H1 (cell line): Measurements from ENCODE around the gene LBH. TPM values are rescaled to one million over a fixed set of nuclear protein-coding genes. Genes with fewer than 3 reads are reported as not detected.

ENCODE experiments used
- CTCF ChIA-PET: fragments of 300-600 bp; sonication (Branson Sonifier 250); formaldehyde crosslinking; loops from one replicate; lab custom pipeline; 2021; ENCODE audit not compliant: partially characterized antibody; lab: Charles Lee
- POLR2A ChIA-PET: fragments of 300-600 bp; sonication (Branson Sonifier 250); formaldehyde crosslinking; loops from one replicate; lab custom pipeline; 2021; ENCODE audit warnings: inconsistent platforms; ENCODE audit not compliant: partially characterized antibody; lab: Charles Lee
- DNase-seq, 2 experiments: peaks; one replicate each; pipeline versions ENCODE4 v3.0.0 to v3.0.0-alpha.2; 2010 to 2022; ENCODE audit warnings: low spot score in 2 of 2, low read depth in 1 of 2, mixed read lengths in 1 of 2
- FAIRE-seq: peaks from 2 replicates; lab custom pipeline; 2011; peaks lifted over from hg19 to GRCh38; lab: Jason Lieb, UNC
- H2AFZ ChIP-seq: 2 replicates; pipeline ENCODE4 v1.8.1; 2012; ENCODE audit warnings: low read length, inconsistent platforms
- H2AK5ac ChIP-seq: 2 replicates; pipeline ENCODE4 v1.6.1; 2013; ENCODE audit warnings: low read depth, low read length
- H2BK120ac ChIP-seq: replicated peaks from 2 replicates; pipeline ENCODE3; 2013; ENCODE audit warnings: low read depth, low read length, inconsistent platforms
- H2BK12ac ChIP-seq: 2 replicates; pipeline ENCODE4 v1.6.1; 2013; ENCODE audit warnings: low read depth, low read length
- H2BK15ac ChIP-seq: 2 replicates; pipeline ENCODE4 v1.6.1; 2013; ENCODE audit warnings: low read length
- H2BK20ac ChIP-seq: 2 replicates; pipeline ENCODE4 v1.6.1; 2013; ENCODE audit warnings: low read length
- H2BK5ac ChIP-seq: 2 replicates; pipeline ENCODE4 v1.6.1; 2013; ENCODE audit warnings: low read depth, low read length
- H3K14ac ChIP-seq: 2 replicates; pipeline ENCODE4 v1.6.1; 2013; ENCODE audit warnings: inconsistent platforms; ENCODE audit not compliant: insufficient read length
- H3K18ac ChIP-seq: 2 replicates; pipeline ENCODE4 v1.6.1; 2013; ENCODE audit warnings: low read length; ENCODE audit errors: extremely low read depth
- H3K23ac ChIP-seq: 2 replicates; pipeline ENCODE4 v1.6.1; 2013; ENCODE audit warnings: inconsistent platforms; ENCODE audit not compliant: insufficient read length
- H3K23me2 ChIP-seq: 2 replicates; pipeline ENCODE4 v1.6.1; 2013; ENCODE audit warnings: low read depth, low read length
- H3K27ac ChIP-seq: 2 replicates; pipeline ENCODE4 v1.6.1; 2011; ENCODE audit warnings: low read depth, low read length, inconsistent platforms
- H3K27me3 ChIP-seq, 4 experiments: replicated peaks in 1 of 4; 1 replicate in 1 of 4; 2 replicates in 3 of 4; pipeline versions ENCODE4 v1.6.1 to v1.8.1; 2011 to 2013; ENCODE audit warnings: low read length in 3 of 4, mild to moderate bottlenecking in 3 of 4, inconsistent platforms in 2 of 4, mixed read lengths in 2 of 4, moderate library complexity in 1 of 4; ENCODE audit not compliant: control insufficient read depth in 3 of 4, insufficient read depth in 3 of 4; ENCODE audit errors: extremely low read depth in 1 of 4
- H3K36me3 ChIP-seq, 4 experiments: 2 replicates each; pipeline versions ENCODE4 v1.6.1 to v1.8.1; 2011 to 2013; ENCODE audit warnings: mild to moderate bottlenecking in 4 of 4, low read length in 3 of 4, moderate library complexity in 2 of 4, control low read depth in 1 of 4, inconsistent platforms in 1 of 4; ENCODE audit not compliant: insufficient read depth in 4 of 4, control insufficient read depth in 2 of 4
- H3K4ac ChIP-seq: replicated peaks from 2 replicates; pipeline ENCODE3; 2013; ENCODE audit warnings: low read length, low read depth, mixed read lengths, inconsistent platforms; ENCODE audit not compliant: insufficient read length
- H3K4me1 ChIP-seq, 4 experiments: replicated peaks in 1 of 4; 1 replicate in 1 of 4; 2 replicates in 3 of 4; pipeline versions ENCODE4 v1.6.1 to v1.8.1; 2011 to 2013; ENCODE audit warnings: low read length in 3 of 4, inconsistent platforms in 2 of 4, mixed read lengths in 1 of 4; ENCODE audit not compliant: insufficient read depth in 4 of 4, control insufficient read depth in 3 of 4
- H3K4me2 ChIP-seq, 2 experiments: 2 replicates each; pipeline versions ENCODE4 v1.6.1 to v1.8.1; 2011 to 2013; ENCODE audit warnings: low read depth in 2 of 2, low read length in 2 of 2, control low read depth in 1 of 2, inconsistent platforms in 1 of 2, mild to moderate bottlenecking in 1 of 2; ENCODE audit not compliant: insufficient read depth in 1 of 2
- H3K4me3 ChIP-seq, 4 experiments: fragments of 200-600, 300-600 bp in 1 of 4; sonication (generic), shearing (Covaris generic), sonication (Bioruptor Twin) in 1 of 4; 2 replicates each; pipeline versions ENCODE4 v1.5.1 to v1.8.1; 2011 to 2016; ENCODE audit warnings: low read length in 4 of 4, low read depth in 3 of 4, control low read depth in 2 of 4, inconsistent platforms in 2 of 4, mild to moderate bottlenecking in 2 of 4, mixed read lengths in 1 of 4, moderate library complexity in 1 of 4; ENCODE audit not compliant: insufficient read depth in 2 of 4; ENCODE audit errors: extremely low read depth in 1 of 4
- H3K56ac ChIP-seq: replicated peaks from 2 replicates; pipeline ENCODE3; 2013; ENCODE audit warnings: low read depth, mild to moderate bottlenecking, mixed read lengths, low read length, inconsistent platforms; ENCODE audit not compliant: insufficient read length
- H3K79me1 ChIP-seq: 2 replicates; pipeline ENCODE4 v1.6.1; 2013; ENCODE audit warnings: low read depth, low read length, control low read depth
- H3K79me2 ChIP-seq, 2 experiments: 2 replicates each; pipeline versions ENCODE4 v1.6.1 to v1.8.1; 2012 to 2013; ENCODE audit warnings: low read length in 2 of 2, mild to moderate bottlenecking in 2 of 2, inconsistent platforms in 1 of 2; ENCODE audit not compliant: insufficient read depth in 2 of 2, control insufficient read depth in 1 of 2
- H3K9ac ChIP-seq, 4 experiments: replicated peaks in 1 of 4; 1 replicate in 1 of 4; 2 replicates in 3 of 4; pipeline versions ENCODE4 v1.6.1 to v1.8.1; 2011 to 2013; ENCODE audit warnings: low read depth in 3 of 4, low read length in 3 of 4, control low read depth in 2 of 4, mild to moderate bottlenecking in 2 of 4, moderate library complexity in 2 of 4, inconsistent platforms in 1 of 4; ENCODE audit errors: extremely low read depth in 1 of 4
- H3K9me3 ChIP-seq, 2 experiments: 2 replicates each; pipeline versions ENCODE4 v1.6.1 to v1.8.1; 2012 to 2013; ENCODE audit warnings: mild to moderate bottlenecking in 2 of 2, moderate library complexity in 2 of 2, control low read depth in 1 of 2, inconsistent platforms in 1 of 2, low read depth in 1 of 2, low read length in 1 of 2, mixed read lengths in 1 of 2; ENCODE audit not compliant: insufficient read depth in 2 of 2
- H4K20me1 ChIP-seq, 2 experiments: replicated peaks in 1 of 2; 2 replicates each; pipeline versions ENCODE3 to v1.8.1; 2011 to 2013; ENCODE audit warnings: inconsistent platforms in 2 of 2, low read length in 2 of 2, mild to moderate bottlenecking in 1 of 2; ENCODE audit not compliant: insufficient read depth in 2 of 2, control insufficient read depth in 1 of 2
- H4K5ac ChIP-seq: 2 replicates; pipeline ENCODE4 v1.6.1; 2013; ENCODE audit warnings: low read length, low read depth, mixed read lengths, inconsistent platforms; ENCODE audit not compliant: insufficient read length
- H4K8ac ChIP-seq: 2 replicates; pipeline ENCODE4 v1.8.0; 2013; ENCODE audit warnings: mild to moderate bottlenecking, moderate library complexity, low read length, inconsistent platforms; ENCODE audit not compliant: insufficient read depth; ENCODE audit errors: extremely low read depth
- H4K91ac ChIP-seq: replicated peaks from 2 replicates; pipeline ENCODE3; 2013; ENCODE audit warnings: low read length, mixed read lengths, inconsistent platforms; ENCODE audit not compliant: insufficient read length
- NRF1 ChIP-seq: IDR thresholded peaks from 2 replicates; pipeline ENCODE4 v1.6.1; 2011; ENCODE audit warnings: mild to moderate bottlenecking, low read depth, low read length, improper control_type of control experiment
- WGBS, 2 experiments: shearing (Covaris generic) in 1 of 2; methylation state at CpG; one replicate each; pipeline versions ENCODE4 v1.1.6 to v1.1.7; 2013 to 2015; ENCODE audit warnings: low lambda C conversion rate in 2 of 2, mixed read lengths in 2 of 2, inconsistent platforms in 1 of 2, low coverage in 1 of 2, missing lambda C conversion rate in 1 of 2; ENCODE audit not compliant: insufficient replicate concordance in 2 of 2, insufficient coverage in 1 of 2, insufficient read length in 1 of 2; ENCODE audit errors: extremely low coverage in 1 of 2, missing lambda C conversion rate in 1 of 2; 5-methylcytosine and 5-hydroxymethylcytosine counted together
- polyA plus RNA-seq, 7 experiments: library from polyadenylated mRNA; depleted of rRNA in 3 of 7; stranded (reverse) in 5 of 7; unstranded in 2 of 7; fragments of >200 nt in 5 of 7; fragments of 200-250 nt in 2 of 7; gene quantifications; 1 replicate in 5 of 7; 2 replicates in 1 of 7; 4 replicates in 1 of 7; pipeline versions ENCODE4 v1.2.1 to v1.2.3, GENCODE V29; 2011 to 2013; ENCODE audit warnings: missing spikeins in 2 of 7, mixed read lengths in 2 of 7
- total RNA-seq: library from RNA; stranded (reverse); fragmentation: NEBNext Ultra II Directional; extraction: Animal tissue kit (Norgen Biotek cat#: 25700); gene quantifications from 2 replicates; pipeline ENCODE4 v1.2.1, GENCODE V29; 2021

LBH gene
- total and polyA plus RNA-seq, 2 of the 8 experiments (the other 6 are each of a cell fraction or from before 2014, with no cell fraction given) = 25.7 to 34.5 TPM

DNA sequence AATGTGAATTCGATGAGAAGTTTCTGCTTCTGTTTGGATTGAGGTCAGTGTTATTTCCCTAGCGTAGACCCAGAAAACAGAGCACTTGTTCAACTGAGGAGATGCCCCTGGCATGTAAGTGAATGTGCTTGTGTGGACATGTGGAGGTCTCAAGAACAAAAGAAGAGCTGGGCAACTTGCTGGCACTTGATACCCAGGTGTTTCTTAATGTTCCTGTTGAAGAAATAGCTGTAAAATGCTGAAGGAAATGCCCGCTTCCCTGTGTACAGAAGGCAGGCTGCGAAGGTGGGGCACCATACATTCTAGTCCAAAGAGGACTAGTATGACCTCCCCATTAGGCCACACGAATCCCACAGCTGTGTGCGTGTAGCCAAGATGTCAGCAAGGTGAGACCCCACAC is 9.8 kb upstream of the LBH start:
- Histone ChIP-seq H4K91ac (no peak overlapping the region), H2BK15ac (no peak overlapping the region), H2BK12ac (no peak overlapping the region), H2BK20ac (no peak overlapping the region), H3K18ac (no peak overlapping the region), H4K8ac (no peak overlapping the region), H3K36me3 (no peaks in the 10 kb centered on the region), H3K4ac (no peak overlapping the region), H3K4me3 (no peak overlapping the region), H3K4me2 (no peak overlapping the region), H4K5ac (no peak overlapping the region), H3K9me3 (no peaks in the 10 kb centered on the region), H3K14ac (no peak overlapping the region), H4K20me1 (no peaks in the 10 kb centered on the region), H3K56ac (no peak overlapping the region), H2BK5ac (no peak overlapping the region), H3K23me2 (no peaks in the 10 kb centered on the region), H3K27ac (no peak overlapping the region), H3K27me3 (no peaks in the 10 kb centered on the region), H2AK5ac (no peak overlapping the region), H3K79me2 (no peaks in the 10 kb centered on the region), H2AFZ (no peak overlapping the region), H3K79me1 (no peaks in the 10 kb centered on the region), H2BK120ac (no peak overlapping the region), H3K23ac (no peak overlapping the region), H3K9ac (no peak overlapping the region), H3K4me1 (peaks cover 0 to 9% (median 2%) of the 10 kb centered on the region in 4 experiments; a peak in 4 of 7 replicates)
- WGBS, 2 experiments = 87% methylated on average over 6 of the region's 6 CpGs; no CpG with 5 or more reads in 1 of the 2 experiments
- FAIRE-seq = no peak
- no peak for DNase-seq
- POLR2A ChIA-PET = interaction anchor here (1.7 kb wide), 1 partner anchor 10 kb away, joined by 6 read pairs; the partner anchor contains the start of gene LBH
- CTCF ChIA-PET = interaction anchor here (0.8 to 3.4 kb wide), 5 partner anchors 8 to 465 kb away, joined by 3 to 17 read pairs (median 4); no protein-coding TSS in a partner anchor
- TF ChIP-seq NRF1 = no peak
